ENCODE data around the gene ST8SIA4.

ST8SIA4 gene

GRCh38 chr5:100779669-100780375, 123.3 kb downstream of the ST8SIA4 start:
- DNase-seq: no peak

GRCh38 chr5:100777680-100778300, 125.3 kb downstream of the ST8SIA4 start:
- DNase-seq: no peak

- DNase-seq: no peak
These were observed 127.6 kb downstream of the ST8SIA4 start for GRCh38 chr5:100775533-100775855.

GRCh38 chr5:100772548-100772947, 130.5 kb downstream of the ST8SIA4 start:
- no peak for DNase-seq

- no peak for DNase-seq
These were observed 131.1 kb downstream of the ST8SIA4 start for GRCh38 chr5:100772006-100772405.

GRCh38 chr5:100771181-100771580, 131.9 kb downstream of the ST8SIA4 start:
- no peak for DNase-seq

GRCh38 chr5:100768221-100768620, 134.9 kb downstream of the ST8SIA4 start:
- DNase-seq: no peak

- no peak for DNase-seq
These were observed 140.1 kb downstream of the ST8SIA4 start for GRCh38 chr5:100762995-100763394.

- DNase-seq: no peak
These were observed 141.0 kb downstream of the ST8SIA4 start for GRCh38 chr5:100762108-100762507.

- DNase-seq: no peak
These were observed 141.9 kb downstream of the ST8SIA4 start for GRCh38 chr5:100761192-100761591.

GRCh38 chr5:100760688-100761087, 142.4 kb downstream of the ST8SIA4 start:
- DNase-seq: no peak

GRCh38 chr5:100758780-100759179, 144.3 kb downstream of the ST8SIA4 start:
- no peak for DNase-seq

GRCh38 chr5:100758306-100758705, 144.8 kb downstream of the ST8SIA4 start:
- no peak for DNase-seq

- no peak for DNase-seq
These were observed 145.5 kb downstream of the ST8SIA4 start for GRCh38 chr5:100757618-100758017.

All from central memory CD4-positive, alpha-beta T cell (primary cell).